HCT116 (cell line): Measurements from ENCODE around the gene ZBTB7B. TPM values are rescaled to one million over a fixed set of nuclear protein-coding genes. Genes with fewer than 3 reads are reported as not detected.

Experiments used
- ATAC-seq: fragments of 200-7000 bp; cut with Tn5 transposase; 2 replicates; pipeline ENCODE4 v1.9.1; 2020; ENCODE audit warnings: mild to moderate bottlenecking, moderate library complexity
- BruUV-seq: library from RNA; stranded (reverse); fragments of 400-500 nt; replicated peaks from 2 replicates; lab custom pipeline; 2021; lab: Mats Ljungman, UMichigan
- CTCF ChIA-PET: fragments of 300-600 bp; sonication (Branson Sonifier 250); formaldehyde crosslinking; loops from one replicate; lab custom pipeline; 2021; ENCODE audit warnings: antibody characterized with exemption; lab: Charles Lee
- POLR2A ChIA-PET: fragments of 300-600, 350-600 bp; sonication (Branson Sonifier 250); formaldehyde crosslinking; loops from one replicate; lab custom pipeline; 2021; ENCODE audit warnings: antibody characterized with exemption; lab: Charles Lee
- RAD21 ChIA-PET, 2 experiments: fragments of 300-600 bp; sonication (Branson Sonifier 250); formaldehyde crosslinking; loops; one replicate each; lab custom pipeline; 2023; ENCODE audit warnings: low total read pairs in 2 of 2; ENCODE audit not compliant: uncharacterized antibody in 2 of 2, unreplicated experiment in 2 of 2, low non-redundant PET in 1 of 2; lab: Charles Lee
- DNase-seq: peaks from one replicate; pipeline ENCODE4 v3.0.0-alpha.2; 2010; ENCODE audit warnings: low read depth, low spot score
- H2AFZ ChIP-seq: fragments of 200-600 bp; shearing (Covaris generic), sonication (generic); 2 replicates; pipeline ENCODE4 v1.6.1; 2017; ENCODE audit warnings: low read depth, mixed run types, mixed read lengths, antibody characterized with exemption, low read length; ENCODE audit not compliant: poor library complexity, severe bottlenecking
- H3K27ac ChIP-seq: 2 replicates; pipeline ENCODE4 v1.5.1; 2012; ENCODE audit warnings: low read depth, low read length
- H3K27me3 ChIP-seq: fragments of 200-600 bp; sonication (generic); 2 replicates; pipeline ENCODE4 v1.6.1; 2016; ENCODE audit warnings: mixed run types, low read length, mixed read lengths; ENCODE audit not compliant: insufficient read depth
- H3K36me3 ChIP-seq, 2 experiments: fragments of 200-500 bp in 1 of 2; fragments of 200-600 bp in 1 of 2; sonication (Bioruptor generic) in 1 of 2; sonication (generic) in 1 of 2; 2 replicates each; pipeline versions ENCODE4 v1.5.1 to v1.6.1; 2014 to 2016; ENCODE audit warnings: low read length in 2 of 2, inconsistent platforms in 1 of 2, mixed read lengths in 1 of 2, mixed run types in 1 of 2; ENCODE audit not compliant: insufficient read depth in 2 of 2, control insufficient read depth in 1 of 2
- H3K4me1 ChIP-seq, 2 experiments: fragments of 200-600 bp in 1 of 2; sonication (generic) in 1 of 2; 2 replicates each; pipeline versions ENCODE4 v1.5.1 to v1.6.1; 2012 to 2017; ENCODE audit warnings: low read length in 2 of 2, inconsistent platforms in 1 of 2, mild to moderate bottlenecking in 1 of 2, mixed read lengths in 1 of 2, mixed run types in 1 of 2, moderate library complexity in 1 of 2; ENCODE audit not compliant: insufficient read depth in 2 of 2, control insufficient read depth in 1 of 2
- H3K4me2 ChIP-seq: fragments of 200-600 bp; sonication (generic); 2 replicates; pipeline ENCODE4 v1.6.1; 2017; ENCODE audit warnings: mixed run types, low read length, mixed read lengths
- H3K4me3 ChIP-seq, 2 experiments: fragments of 200-600 bp in 1 of 2; sonication (generic) in 1 of 2; replicated peaks in 1 of 2; 2 replicates each; pipeline ENCODE4 v1.5.1; 2011 to 2016; ENCODE audit warnings: low read length in 2 of 2, control low read depth in 1 of 2, low read depth in 1 of 2, mild to moderate bottlenecking in 1 of 2, mixed read lengths in 1 of 2, mixed run types in 1 of 2
- H3K79me2 ChIP-seq: fragments of 200-600 bp; sonication (generic); 2 replicates; pipeline ENCODE4 v1.6.1; 2017; ENCODE audit warnings: mild to moderate bottlenecking, mixed run types, low read length, moderate library complexity, mixed read lengths; ENCODE audit not compliant: insufficient read depth
- H3K9ac ChIP-seq: fragments of 200-600 bp; sonication (generic); 2 replicates; pipeline ENCODE4 v1.6.1; 2016; ENCODE audit warnings: low read length, mixed read lengths
- H3K9me2 ChIP-seq: fragments of 200-600 bp; sonication (generic), shearing (Covaris generic); 2 replicates; pipeline ENCODE4 v1.6.1; 2017; ENCODE audit warnings: mixed run types, mild to moderate bottlenecking, moderate library complexity; ENCODE audit not compliant: insufficient read depth
- H3K9me3 ChIP-seq, 2 experiments: fragments of 200-500 bp in 1 of 2; fragments of 200-600 bp in 1 of 2; sonication (Bioruptor generic) in 1 of 2; sonication (generic) in 1 of 2; 2 replicates each; pipeline ENCODE4 v1.6.1; 2014 to 2017; ENCODE audit warnings: low read length in 2 of 2, mixed read lengths in 2 of 2, inconsistent platforms in 1 of 2, low read depth in 1 of 2, mild to moderate bottlenecking in 1 of 2, mixed run types in 1 of 2, moderate library complexity in 1 of 2; ENCODE audit not compliant: control insufficient read depth in 1 of 2, insufficient read depth in 1 of 2
- H4K20me1 ChIP-seq: fragments of 200-600 bp; sonication (generic), shearing (Covaris generic); 2 replicates; pipeline ENCODE4 v1.6.1; 2017; ENCODE audit warnings: mixed run types, mild to moderate bottlenecking, moderate library complexity; ENCODE audit not compliant: insufficient read depth
- ELF1 ChIP-seq: IDR thresholded peaks from 2 replicates; pipeline ENCODE4 v1.6.1; 2012; ENCODE audit warnings: low read depth, borderline replicate concordance
- POLR2AphosphoS5 ChIP-seq: IDR thresholded peaks from 2 replicates; pipeline ENCODE4 v1.6.1; 2011; ENCODE audit warnings: mild to moderate bottlenecking, low read depth, low read length, moderate library complexity
- RAD21 ChIP-seq: IDR thresholded peaks from 2 replicates; pipeline ENCODE4 v1.6.1; 2012; ENCODE audit warnings: low read depth, mild to moderate bottlenecking
- TCF7L2 ChIP-seq: IDR thresholded peaks from 2 replicates; pipeline ENCODE4 v1.7.0; 2011; ENCODE audit warnings: borderline replicate concordance, inconsistent platforms; ENCODE audit not compliant: insufficient read depth, insufficient read length; ENCODE audit errors: extremely low read depth
- ZNF274 ChIP-seq: fragments of 200-500 bp; sonication (Bioruptor generic); IDR thresholded peaks from 2 replicates; pipeline ENCODE4 v1.6.1; 2014; ENCODE audit warnings: mild to moderate bottlenecking, low read depth, low read length, inconsistent platforms
- intact Hi-C: fragments of 100-400 bp; cut with micrococcal nuclease; formaldehyde crosslinking; loops from 2 replicates; pipeline ENCODE4 v1.10.0; 2022
- total RNA-seq: library from RNA; stranded (reverse); gene quantifications from one replicate; pipeline ENCODE4 v1.2.1, GENCODE V29; 2021; ENCODE audit not compliant: unreplicated experiment
- TF ChIP-seq, protein P1 (sequence below): IDR thresholded peaks from 2 replicates; pipeline ENCODE4 v1.6.1; 2011; ENCODE audit warnings: mild to moderate bottlenecking, low read length, moderate library complexity; ENCODE audit not compliant: insufficient replicate concordance; ENCODE audit errors: extremely low read depth
- TF ChIP-seq, protein P2 (sequence below), 3 experiments: fragments of 200-600 bp in 1 of 3; sonication (generic) in 1 of 3; IDR thresholded peaks in 2 of 3; conservative IDR thresholded peaks in 1 of 3; 2 replicates each; pipeline ENCODE4 v1.5.1; 2012 to 2017; ENCODE audit warnings: low read depth in 2 of 3, low read length in 2 of 3, antibody characterized with exemption in 1 of 3, borderline replicate concordance in 1 of 3, control low read depth in 1 of 3, mild to moderate bottlenecking in 1 of 3, mixed read lengths in 1 of 3, mixed run types in 1 of 3, moderate library complexity in 1 of 3; ENCODE audit not compliant: insufficient read depth in 1 of 3

ZBTB7B gene
- total RNA-seq, 1 experiment from 2014 or later = 57.0 TPM

- TF ChIP-seq, protein P1, sequence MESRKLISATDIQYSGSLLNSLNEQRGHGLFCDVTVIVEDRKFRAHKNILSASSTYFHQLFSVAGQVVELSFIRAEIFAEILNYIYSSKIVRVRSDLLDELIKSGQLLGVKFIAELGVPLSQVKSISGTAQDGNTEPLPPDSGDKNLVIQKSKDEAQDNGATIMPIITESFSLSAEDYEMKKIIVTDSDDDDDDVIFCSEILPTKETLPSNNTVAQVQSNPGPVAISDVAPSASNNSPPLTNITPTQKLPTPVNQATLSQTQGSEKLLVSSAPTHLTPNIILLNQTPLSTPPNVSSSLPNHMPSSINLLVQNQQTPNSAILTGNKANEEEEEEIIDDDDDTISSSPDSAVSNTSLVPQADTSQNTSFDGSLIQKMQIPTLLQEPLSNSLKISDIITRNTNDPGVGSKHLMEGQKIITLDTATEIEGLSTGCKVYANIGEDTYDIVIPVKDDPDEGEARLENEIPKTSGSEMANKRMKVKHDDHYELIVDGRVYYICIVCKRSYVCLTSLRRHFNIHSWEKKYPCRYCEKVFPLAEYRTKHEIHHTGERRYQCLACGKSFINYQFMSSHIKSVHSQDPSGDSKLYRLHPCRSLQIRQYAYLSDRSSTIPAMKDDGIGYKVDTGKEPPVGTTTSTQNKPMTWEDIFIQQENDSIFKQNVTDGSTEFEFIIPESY = no peak
- TF ChIP-seq, all 23 proteins: peak for 0
- intact Hi-C loops = loop anchor here (5.0 kb wide), 1 partner anchor 35 kb away; the partner anchor contains the start of gene PYGO2
- Histone ChIP-seq H3K9me2 (no peaks in the 10 kb centered on the region), H3K4me3 (no peak overlapping the region), H3K4me1 (peaks cover 28 to 76% of the 10 kb centered on the region in 2 experiments), H4K20me1 (no peaks in the 10 kb centered on the region), H3K4me2 (no peak overlapping the region), H3K36me3 (no peaks in the 10 kb centered on the region), H3K9ac (no peak overlapping the region), H2AFZ (no peak overlapping the region), H3K9me3 (no peaks in the 10 kb centered on the region), H3K27me3 (no peaks in the 10 kb centered on the region), H3K27ac (no peak overlapping the region), H3K79me2 (no peaks in the 10 kb centered on the region)
- ChIA-PET POLR2A (no interaction called here), CTCF (interaction anchor here (2.0 to 2.9 kb wide), 2 partner anchors 20 to 26 kb away, joined by 5 to 10 read pairs; partner anchors contain the start of gene SHC1), RAD21 (no interaction called here)
- no peak for DNase-seq
- no TSS peak for BruUV-seq
- no peak for ATAC-seq
Observed at GRCh38 chr1:154996966-154997701, 5.5 kb upstream of the ZBTB7B start.

DNA sequence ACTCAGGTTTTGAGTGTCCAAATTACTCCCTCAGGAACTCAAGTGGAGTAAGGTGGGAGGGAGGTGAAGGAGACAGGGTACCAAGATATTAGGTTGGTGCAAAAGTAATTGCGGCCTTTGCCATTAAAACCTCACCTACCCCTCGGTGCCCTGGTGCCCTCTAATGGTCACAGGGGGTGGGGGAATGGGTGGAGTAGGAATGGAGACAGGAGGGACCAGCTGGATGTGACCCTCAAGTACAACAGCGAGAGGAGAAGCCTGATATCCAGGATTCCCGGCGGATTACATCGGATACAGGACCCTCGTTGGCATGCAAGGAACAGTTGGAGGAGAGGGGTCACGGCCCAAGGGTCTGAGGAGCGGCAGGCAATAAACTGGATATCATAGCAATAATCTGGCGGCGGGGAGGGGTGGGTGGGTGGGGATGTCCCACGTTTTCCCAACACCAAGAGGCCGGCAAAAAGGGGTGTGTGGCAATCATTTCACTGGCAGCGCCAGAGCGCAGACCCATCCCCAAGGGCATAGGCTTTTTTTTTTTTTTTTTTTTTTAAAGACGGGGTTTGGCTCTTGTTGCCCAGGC, 4.3 kb upstream of the ZBTB7B start:
- H3K4me2 ChIP-seq = peak overlapping the region; percentile 96
- no peak for TF ChIP-seq TCF7L2
- no peak for TF ChIP-seq ELF1
- TF ChIP-seq ZNF274 = no peak
- no peak for TF ChIP-seq RAD21
- TF ChIP-seq, protein P2, sequence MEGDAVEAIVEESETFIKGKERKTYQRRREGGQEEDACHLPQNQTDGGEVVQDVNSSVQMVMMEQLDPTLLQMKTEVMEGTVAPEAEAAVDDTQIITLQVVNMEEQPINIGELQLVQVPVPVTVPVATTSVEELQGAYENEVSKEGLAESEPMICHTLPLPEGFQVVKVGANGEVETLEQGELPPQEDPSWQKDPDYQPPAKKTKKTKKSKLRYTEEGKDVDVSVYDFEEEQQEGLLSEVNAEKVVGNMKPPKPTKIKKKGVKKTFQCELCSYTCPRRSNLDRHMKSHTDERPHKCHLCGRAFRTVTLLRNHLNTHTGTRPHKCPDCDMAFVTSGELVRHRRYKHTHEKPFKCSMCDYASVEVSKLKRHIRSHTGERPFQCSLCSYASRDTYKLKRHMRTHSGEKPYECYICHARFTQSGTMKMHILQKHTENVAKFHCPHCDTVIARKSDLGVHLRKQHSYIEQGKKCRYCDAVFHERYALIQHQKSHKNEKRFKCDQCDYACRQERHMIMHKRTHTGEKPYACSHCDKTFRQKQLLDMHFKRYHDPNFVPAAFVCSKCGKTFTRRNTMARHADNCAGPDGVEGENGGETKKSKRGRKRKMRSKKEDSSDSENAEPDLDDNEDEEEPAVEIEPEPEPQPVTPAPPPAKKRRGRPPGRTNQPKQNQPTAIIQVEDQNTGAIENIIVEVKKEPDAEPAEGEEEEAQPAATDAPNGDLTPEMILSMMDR (IDR thresholded peaks at IDR 0.05 in 2 of 3, conservative IDR thresholded peaks at IDR 0.05 in 1 of 3; ENCODE audit: borderline replicate concordance in 1 of 3, insufficient read depth in 1 of 3, low read depth in 2 of 3, low read length in 2 of 3) = peak in 2 of 3 experiments; percentile 22 to 29; a peak in 1 of 6 replicates
- TF ChIP-seq POLR2AphosphoS5 = no peak

More for the DNA sequence above, 4.3 kb upstream of the ZBTB7B start:
- Histone ChIP-seq H3K36me3 (no peaks in the 10 kb centered on the region), H3K4me1 (peaks cover 28 to 66% of the 10 kb centered on the region in 2 experiments), H3K27me3 (no peaks in the 10 kb centered on the region), H3K9ac (no peak overlapping the region), H2AFZ (no peak overlapping the region), H3K4me3 (no peak overlapping the region), H3K9me2 (no peaks in the 10 kb centered on the region), H3K9me3 (no peaks in the 10 kb centered on the region), H4K20me1 (no peaks in the 10 kb centered on the region), H3K79me2 (peaks cover 7% of the 10 kb centered on the region), H3K27ac (peak overlapping the region; percentile 99)
- intact Hi-C loops = loop anchor here (2.0 to 5.0 kb wide), 2 partner anchors 36 to 439 kb away; partner anchors contain the start of genes PYGO2 and UBE2Q1
- ChIA-PET POLR2A (interaction anchor here (0.9 to 2.5 kb wide), 3 partner anchors 25 to 47 kb away, joined by 6 to 22 read pairs (median 9); partner anchors contain the start of gene SHC1), RAD21 (interaction anchor here in 1 of 2 experiments (1.7 kb wide), 1 partner anchor 37 kb away, joined by 5 read pairs; the partner anchor contains the start of gene PYGO2), CTCF (interaction anchor here (1.0 to 2.6 kb wide), 13 partner anchors 10 to 88 kb away, joined by 3 to 25 read pairs (median 7); partner anchors contain the start of genes ADAM15, FLAD1, PBXIP1 and PYGO2)
- DNase-seq = no peak
- no peak for ATAC-seq
- no TSS peak for BruUV-seq
